ENCODE measurements around the gene SLC5A3.

Gene SLC5A3
- total RNA-seq, result 305 to 410 reads per million in 2 donors

DNA sequence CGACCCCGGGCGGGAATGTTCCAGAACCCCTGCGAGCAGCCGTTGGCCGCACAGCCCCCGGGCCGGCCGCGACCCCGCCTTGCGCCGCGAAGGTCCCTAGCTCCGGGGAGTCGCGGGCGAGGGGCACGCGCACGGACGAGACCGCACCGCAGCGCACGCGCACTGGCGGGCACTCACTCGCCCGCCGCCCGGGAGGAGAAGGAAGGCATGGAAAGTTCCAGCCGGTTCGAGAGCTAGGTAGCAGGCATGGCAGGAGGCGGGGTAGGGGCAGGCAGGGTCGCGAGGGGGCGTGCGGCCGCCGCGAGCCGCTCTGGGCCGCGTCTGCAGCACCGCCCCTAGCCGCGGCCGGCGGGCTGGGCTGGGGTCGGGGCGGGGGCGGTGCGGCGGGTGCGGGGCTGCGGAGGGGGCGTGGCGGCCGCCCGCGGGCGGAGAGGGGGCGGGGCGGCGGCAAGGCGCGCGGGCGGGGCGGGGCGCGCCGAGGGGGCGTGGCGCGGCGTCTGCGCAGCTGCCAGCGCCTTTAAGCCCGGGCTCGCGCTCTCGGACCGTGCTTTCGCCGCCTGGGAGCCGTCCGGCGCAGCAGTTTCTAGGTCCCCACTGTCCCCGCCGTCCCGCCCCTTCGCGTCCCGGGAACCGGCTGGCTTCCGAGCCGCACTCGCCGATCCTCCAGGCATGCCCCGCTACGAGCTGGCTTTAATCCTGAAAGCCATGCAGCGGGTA, at the start of gene SLC5A3, which contains the start of gene MRPS6:
SLC5A3 (plus strand) TSS at position 547 of the 717 bp plus-strand sequence. CDS start 21,621 bp downstream, outside the sequence.
MRPS6 (plus strand) TSS at position 547 of the 717 bp plus-strand sequence; CDS start at position 670, 123 bp downstream.
- DNase-seq, result peak; percentile 68

DNA sequence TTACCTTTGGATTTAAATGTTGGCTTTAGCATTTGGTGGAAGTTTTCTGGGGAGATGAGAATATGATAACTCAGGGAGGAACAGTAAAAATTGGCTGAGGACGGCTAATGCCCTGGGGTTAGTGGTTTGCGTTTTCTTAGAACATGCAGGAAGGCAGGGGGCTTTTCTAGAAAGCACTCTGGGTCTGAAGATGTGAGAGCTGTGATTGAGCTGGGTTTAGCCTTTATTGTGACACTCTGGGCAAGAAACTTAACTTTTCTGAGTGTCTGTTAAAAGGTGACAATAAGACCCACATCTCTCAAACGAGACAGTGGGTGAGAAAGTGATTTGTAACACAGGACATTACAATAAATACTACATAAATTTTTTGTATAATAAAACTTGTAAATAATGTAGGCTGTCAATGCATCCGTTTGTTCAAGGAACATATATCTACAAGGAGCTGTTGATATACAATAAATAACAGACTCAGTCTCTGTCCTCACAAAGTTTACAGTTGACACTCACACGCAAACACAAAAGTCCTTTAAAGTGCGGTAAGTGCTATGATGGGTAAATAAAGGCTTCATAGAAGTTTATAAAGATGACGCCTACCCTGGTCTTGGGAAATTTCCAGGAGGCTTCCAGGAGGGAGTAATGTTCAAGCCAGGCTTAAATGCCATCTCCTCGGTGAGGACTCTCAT, 49.5 kb upstream of the SLC5A3 start:
- no peak for DNase-seq

DNA sequence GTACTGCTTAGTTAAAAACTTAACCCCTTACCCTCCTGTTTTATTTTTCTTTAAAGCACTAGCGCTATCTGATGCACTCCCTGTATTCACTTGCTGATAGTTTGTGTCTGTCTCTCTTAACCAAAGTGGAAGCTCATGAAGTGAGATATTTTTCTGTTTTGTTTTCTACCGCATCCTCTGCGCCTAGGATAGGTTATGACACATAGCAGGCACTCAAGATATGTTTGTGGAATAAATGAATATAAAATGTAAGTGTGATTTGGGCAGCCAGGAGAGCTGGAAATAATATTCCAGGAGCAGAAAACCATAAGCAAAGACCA, 49.0 kb upstream of the SLC5A3 start:
- no peak for DNase-seq

DNA sequence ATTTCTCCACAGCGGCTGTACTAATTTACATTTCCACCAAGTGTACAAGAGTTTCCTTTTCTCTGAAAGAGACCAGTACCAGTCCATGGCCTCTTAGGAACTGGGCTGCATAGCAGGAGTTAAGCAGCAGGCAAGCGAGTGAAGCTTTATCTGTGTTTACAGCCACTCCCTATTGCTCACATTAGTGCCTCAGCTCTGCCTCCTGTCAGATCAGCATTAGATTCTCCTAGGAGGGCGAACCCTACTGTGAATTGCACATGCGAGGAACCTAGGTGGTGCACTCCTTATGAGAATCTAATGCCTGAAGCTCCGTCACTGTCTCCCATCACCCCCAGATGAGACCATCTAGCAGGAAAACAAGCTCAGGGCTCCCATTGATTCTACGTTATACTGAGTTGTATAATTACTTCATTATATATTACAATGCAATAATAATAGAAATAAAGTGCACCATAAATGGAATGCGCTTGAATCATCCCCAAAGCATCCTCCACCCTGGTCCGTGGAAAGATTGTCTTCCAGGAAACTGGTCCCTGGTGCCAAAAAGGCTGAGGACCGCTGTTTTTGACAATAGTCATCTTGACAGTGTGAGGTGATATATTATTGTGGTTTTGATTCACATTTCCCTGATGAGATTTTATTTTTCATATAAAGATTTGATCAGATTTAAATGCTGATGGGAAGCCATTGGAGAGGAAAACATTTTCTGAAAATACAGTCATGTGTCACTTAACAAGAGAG, 45.5 kb upstream of the SLC5A3 start:
- no peak for DNase-seq

DNA sequence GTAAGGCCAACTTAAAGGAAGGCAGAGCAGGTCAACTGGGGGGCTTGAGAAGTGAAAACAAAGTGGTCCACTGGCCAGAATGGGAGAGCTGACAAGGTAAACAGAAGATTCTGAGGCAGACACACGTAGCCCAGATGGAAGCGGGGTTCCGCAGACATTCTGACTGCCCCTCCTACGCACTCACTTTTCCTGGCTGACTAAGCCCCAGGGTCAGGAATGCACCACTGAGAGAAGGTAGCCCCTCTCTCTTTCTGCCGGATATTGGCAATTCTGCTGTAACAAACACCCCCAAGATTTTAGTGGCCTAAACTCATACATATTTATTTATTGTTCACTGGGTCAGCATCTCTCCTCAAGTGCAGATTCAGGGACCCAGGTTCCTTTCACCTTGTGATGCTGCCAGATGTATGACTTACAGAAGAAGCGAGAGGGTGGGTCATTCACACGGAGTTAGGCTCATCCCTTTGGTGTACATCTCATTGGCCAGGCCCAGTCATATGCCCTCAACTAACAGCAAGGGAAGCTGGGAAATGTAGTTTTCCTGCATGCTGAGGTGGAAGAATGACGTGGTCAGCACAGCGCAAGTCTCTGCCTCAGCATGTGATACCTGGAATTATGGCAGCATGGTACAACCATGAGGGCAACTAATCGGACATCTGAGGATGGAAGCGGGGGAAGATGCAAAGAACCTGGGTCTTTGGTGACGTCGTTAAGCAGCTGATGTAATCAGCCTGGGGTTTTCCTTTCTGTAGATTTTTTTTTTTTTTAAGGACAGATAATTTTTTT, 43.4 kb upstream of the SLC5A3 start:
- DNase-seq, result no peak

DNA sequence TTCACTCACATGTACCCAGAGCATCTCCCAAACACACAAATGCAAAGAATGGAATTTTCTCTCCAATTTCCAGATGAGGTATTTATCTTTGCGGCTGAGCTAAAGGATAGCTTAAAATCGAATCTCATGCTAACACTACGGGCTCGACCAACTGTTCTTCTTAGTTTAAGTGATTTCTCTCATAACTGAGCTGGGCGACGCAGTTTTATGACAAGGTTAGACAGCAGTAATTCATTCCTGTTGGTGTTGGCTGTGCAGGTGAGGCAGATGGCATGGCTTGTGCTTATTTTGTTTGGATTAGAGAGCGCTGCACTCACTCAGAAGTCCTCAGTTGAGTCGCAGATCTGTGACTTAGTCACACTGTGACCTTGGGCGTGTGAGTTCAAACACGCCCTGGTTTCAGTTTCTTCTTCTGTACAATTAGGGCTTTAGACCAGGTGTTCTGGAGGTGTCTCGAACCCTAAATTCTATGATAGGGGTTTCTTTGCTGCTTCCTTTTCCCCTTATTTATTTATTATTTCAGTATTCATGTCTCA, 41.5 kb upstream of the SLC5A3 start:
- DNase-seq, result no peak

DNA sequence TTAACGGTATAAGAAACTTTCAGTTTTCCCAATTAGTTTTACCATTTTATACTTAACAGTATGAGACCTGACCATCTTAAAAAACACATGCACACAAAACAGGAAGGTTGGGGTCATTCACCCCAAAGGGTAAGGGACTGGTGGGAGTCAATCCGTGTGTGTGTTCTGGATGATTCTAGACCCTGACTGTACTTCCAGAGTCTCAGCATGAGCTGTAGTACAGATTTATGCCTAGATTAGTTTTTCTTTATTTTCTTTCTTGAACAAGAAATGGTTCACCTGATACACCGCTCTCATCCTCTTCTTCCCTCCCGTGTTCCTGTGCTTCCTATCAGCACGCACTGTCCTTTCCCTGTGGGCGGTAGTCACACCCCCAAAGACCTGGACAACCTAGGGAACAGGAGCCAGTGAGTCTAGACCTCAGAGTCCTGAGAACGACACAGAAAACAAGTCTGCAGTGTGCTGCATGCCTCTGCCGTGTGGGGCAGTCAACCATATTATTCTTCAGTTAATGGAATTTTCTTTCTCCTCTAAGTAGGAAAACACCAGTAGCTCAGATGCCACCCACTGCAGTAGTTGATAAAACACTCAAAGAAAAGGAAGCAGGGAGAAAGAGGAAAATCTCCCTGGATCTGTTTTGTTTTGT, 38.9 kb upstream of the SLC5A3 start:
- DNase-seq, result no peak

GRCh38 chr21:34035619-34036354, 37.6 kb upstream of the SLC5A3 start:
- no peak for DNase-seq

- no peak for DNase-seq
Observed at GRCh38 chr21:34037009-34037795, 36.2 kb upstream of the SLC5A3 start.

DNA sequence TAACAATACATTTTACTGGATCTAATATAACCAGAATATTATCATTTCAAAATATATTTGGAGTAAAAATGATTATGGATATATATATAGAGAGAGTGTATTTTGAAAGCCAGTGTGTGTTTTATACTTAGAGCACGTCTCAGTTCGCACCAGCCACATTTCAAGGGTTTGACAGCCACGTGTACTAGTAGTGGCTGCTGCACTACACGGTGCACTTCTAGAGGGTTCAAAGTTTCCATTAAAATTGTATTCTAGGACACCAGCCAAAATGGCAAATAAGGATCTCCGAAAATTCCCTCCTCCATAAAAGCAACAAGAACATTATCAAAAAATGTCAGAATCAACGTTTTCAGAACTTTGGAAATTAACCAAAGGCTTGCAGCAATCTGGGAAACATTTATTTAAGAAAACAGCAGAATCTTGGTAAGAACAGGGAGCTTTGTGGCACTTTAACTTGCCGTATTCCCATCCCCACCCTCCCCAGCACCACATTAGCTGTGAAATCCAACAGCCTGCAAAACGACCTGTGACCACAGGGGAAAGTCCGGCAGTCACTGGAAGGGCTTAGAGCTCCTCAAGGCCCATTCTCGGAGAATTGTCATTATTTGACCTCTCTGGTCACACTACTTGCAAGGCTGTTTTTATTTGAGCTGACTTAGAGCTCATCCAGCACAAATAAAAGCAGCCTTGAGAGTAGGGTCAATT, 33.5 kb upstream of the SLC5A3 start:
- no peak for DNase-seq

DNA sequence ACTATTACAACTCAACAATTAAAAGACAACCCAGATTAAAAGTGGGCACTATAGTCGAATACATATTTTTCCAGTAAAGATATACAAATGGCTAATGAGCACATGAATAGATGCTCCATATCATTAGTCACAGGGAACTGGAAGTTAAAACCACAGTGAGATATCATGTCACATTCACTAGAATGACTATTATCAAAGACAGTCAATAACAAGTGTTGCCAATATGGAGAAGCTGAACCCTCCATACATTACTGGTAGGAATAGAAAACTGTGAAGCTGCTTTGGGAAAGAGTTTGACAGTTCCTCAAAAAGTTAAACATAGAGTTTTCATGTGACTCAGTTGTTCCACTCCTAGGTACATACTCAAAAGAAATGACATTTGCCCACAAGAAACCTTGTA, 30.6 kb upstream of the SLC5A3 start:
- no peak for DNase-seq

GRCh38 chr21:34043333-34043732, 30.0 kb upstream of the SLC5A3 start:
- DNase-seq, result no peak

DNA sequence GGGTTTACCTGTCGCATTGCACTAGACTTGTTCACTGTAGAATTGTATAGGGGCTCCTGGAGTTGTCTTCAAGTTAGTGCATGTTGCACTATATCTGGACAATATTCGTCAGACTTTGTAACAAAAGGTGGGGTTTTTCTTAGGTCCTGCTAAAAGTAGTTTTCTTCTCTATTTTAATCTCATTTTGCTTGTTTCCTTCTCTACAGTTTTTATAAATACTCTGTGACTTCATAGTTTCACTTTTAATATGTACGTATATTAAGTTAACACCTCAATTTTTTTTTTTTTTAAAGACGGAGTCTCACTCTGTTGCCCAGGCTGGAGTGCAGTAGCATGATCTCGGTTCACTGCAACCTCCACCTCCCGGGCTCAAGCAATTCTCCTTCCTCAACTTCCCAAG, 26.5 kb upstream of the SLC5A3 start:
- DNase-seq, result no peak

DNA sequence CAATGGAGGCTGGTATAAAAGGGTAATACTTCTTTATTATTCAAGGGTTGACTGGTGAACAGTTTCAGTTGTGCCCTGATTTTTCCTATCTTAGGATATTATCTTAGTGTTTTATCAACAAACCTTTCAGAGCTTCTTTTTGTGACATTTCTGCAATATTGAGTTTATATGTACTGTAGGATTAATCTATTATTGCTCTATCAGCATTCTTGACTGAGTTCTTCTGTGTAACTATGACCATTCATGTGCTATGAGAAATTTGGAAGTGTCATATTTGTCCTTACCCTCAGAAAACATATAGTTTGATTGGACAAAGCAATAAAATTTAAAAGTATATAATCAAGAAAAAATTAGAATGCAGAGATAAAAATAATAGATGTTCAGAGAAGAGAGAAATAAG, 25.5 kb upstream of the SLC5A3 start:
- DNase-seq, result no peak

DNA sequence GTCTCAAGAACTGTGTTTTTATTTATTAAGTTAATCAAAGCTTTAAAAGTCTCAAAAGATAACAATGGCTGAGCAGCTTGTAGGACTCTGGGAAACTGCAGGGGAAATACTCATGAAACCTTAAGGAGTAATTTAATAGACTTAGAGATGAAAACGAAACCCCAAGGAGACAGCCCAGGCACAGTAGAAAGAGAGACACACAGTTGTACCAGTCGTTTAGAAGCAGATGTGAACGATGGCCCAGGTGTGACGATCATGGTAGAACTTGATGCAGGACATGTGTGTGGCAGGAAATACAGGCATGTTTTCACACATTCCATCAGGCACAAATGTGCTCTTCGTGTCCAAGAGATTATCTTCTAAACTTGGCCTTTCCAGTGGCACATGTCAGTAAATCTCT, 21.2 kb upstream of the SLC5A3 start:
- no peak for DNase-seq

DNA sequence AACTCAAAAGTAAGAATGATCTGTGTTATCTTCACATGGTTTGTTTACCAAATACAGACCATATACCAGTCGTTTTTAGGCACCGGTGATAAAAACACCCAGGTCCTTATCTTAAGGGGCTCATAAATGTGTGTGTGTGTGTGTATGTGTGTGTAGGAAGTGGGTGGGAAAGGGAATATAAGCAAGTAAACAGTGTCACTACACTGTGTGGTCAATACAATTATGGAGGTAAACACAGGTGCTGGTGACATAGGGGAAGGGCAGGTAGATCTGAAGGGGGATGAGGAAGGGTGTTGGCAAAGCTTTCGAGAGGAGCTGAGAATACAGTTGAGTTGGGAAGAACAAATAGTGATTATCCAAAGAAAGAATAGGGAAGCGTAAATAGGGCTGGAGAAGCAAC, 19.1 kb upstream of the SLC5A3 start:
- no peak for DNase-seq

DNA sequence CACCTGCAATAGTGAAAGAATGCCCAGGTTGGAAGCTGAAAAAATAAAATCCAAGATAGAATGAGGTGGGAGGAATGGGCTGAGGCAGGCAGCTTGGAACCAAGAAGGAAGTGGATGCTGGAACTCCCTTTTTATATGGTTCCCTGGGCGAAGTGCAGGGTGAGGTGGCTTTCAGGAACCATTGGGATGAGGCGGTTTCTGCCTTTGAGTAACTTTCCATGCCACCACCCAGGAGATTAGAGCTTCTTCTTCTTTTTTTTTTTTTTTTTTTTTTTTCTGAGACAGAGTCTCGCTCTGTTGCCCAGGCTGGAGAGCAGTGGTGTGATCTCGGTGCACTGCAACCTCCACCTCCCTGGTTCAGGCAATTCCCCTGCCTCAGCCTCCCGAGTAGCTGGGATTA, 17.8 kb upstream of the SLC5A3 start:
- DNase-seq, result no peak

DNA sequence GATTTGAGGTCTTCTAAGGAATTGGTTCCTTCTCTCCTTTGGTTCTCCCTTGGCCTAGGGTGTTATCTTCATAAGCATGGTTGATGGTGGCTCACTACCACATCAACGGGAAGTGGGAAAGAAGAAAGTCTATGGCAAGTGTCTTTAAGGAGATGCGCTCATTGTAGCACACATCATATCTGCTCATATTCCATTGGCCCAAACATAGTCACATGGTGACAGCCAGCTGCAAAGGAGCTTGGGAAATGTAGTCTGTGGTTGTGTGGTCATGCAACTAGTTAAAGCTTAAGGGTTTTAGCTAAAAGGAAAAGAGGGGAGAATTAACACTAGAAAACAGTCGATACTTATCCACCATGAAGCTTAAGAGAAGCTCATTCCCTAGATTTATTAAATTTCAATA, 11.4 kb upstream of the SLC5A3 start:
- DNase-seq, result no peak

DNA sequence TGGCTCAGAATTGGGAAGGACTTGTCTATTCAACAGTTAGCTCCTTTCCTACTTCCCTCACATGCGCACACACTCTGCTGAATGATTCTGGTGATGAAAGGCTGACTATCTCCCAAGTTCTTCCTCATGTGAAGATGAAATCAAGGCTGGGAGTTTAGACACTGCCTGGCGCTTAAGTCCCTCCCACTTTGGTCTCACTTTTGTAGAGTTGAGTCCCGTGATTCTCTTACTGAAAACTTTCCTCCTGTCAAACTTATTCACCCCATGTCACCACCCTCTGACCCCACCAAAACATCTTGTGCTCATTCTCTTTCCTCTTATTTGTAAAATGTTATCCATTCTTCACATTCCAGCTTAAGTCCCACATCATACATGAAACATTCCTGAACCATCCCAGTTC, 8.4 kb upstream of the SLC5A3 start:
- no peak for DNase-seq

DNA sequence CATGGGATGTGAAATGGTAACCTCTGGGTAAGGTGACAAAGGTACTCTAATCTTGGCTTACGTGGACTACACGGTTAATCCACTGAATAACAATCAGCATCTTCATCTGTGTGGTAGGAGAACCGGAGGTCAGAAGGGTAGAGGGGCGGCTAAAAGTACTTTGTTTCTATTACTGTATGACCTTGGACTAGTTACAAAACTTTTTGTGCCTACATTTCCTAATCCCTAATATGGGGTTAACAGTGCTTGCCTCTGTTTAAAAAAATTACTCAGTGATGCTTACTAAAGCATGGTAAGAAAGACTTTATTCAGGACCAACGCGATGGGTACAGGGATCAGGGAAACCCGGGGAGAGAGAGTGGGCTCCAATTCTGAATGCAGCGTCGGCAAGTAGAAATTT, 1.7 kb upstream of the SLC5A3 start:
- no peak for DNase-seq

All from activated gamma-delta T cell (primary cell).